Epithelial cell of proximal tubule (primary cell): ENCODE results near the gene RRP36. TPM values are rescaled to one million over a fixed set of nuclear protein-coding genes. Genes with fewer than 3 reads are reported as not detected.
A peak's percentile ranks its signal among the peaks of the same experiment; 100 is the strongest.

Experiments
- DNase-seq: peaks from one replicate; pipeline ENCODE4 v3.0.0-alpha.2; 2011; ENCODE audit warnings: low read depth
- H3K4me3 ChIP-seq: 2 replicates; pipeline ENCODE4 v1.5.1; 2011; ENCODE audit warnings: low read depth, mild to moderate bottlenecking, low read length
- CTCF ChIP-seq: conservative IDR thresholded peaks from 2 replicates; pipeline ENCODE4 v1.5.1; 2012; ENCODE audit warnings: low read depth, mild to moderate bottlenecking, low read length
- total RNA-seq: library from RNA; depleted of rRNA; stranded (reverse); fragments of >200 nt; gene quantifications from 2 replicates; pipeline ENCODE4 v1.2.3, GENCODE V29; 2015

The RRP36 gene
- total RNA-seq, 1 donor from 2014 or later = 71.2 TPM

- H3K4me3 ChIP-seq = peak overlapping the region; percentile 90
- TF ChIP-seq CTCF = no peak
- no peak for DNase-seq
Measured at GRCh38 chr6:43014434-43014909, 7.0 kb upstream of the RRP36 start.

GRCh38 chr6:43016176-43016942, 5.1 kb upstream of the RRP36 start:
- no peak for DNase-seq
- TF ChIP-seq CTCF = no peak
- H3K4me3 ChIP-seq = no peak overlapping the region

- no peak overlapping the region for H3K4me3 ChIP-seq
- no peak for DNase-seq
- TF ChIP-seq CTCF = no peak
Measured at GRCh38 chr6:43016943-43017334, 4.5 kb upstream of the RRP36 start.

- no peak overlapping the region for H3K4me3 ChIP-seq
- no peak for TF ChIP-seq CTCF
- no peak for DNase-seq
Measured at GRCh38 chr6:43019152-43019551, 2.3 kb upstream of the RRP36 start.

GRCh38 chr6:43020052-43020705, 1.2 kb upstream of the RRP36 start:
- no peak for DNase-seq
- no peak overlapping the region for H3K4me3 ChIP-seq
- TF ChIP-seq CTCF = no peak

GRCh38 chr6:43020847-43021246, 576 bp upstream of the RRP36 start:
- peak overlapping the region; percentile 100 for H3K4me3 ChIP-seq
- no peak for TF ChIP-seq CTCF
- DNase-seq = no peak
